PC-9 (cell line): ENCODE data around the gene METTL6.

Experiments
- CTCF ChIP-seq: fragments of 200-600 bp; sonication (generic); conservative IDR thresholded peaks from 2 replicates; pipeline ENCODE4 v1.6.1; 2017; ENCODE audit warnings: mixed run types, antibody characterized with exemption, mild to moderate bottlenecking, moderate library complexity
- EZH2 ChIP-seq: fragments of 200-600 bp; sonication (generic); IDR thresholded peaks from 2 replicates; pipeline ENCODE4 v1.8.0; 2017; ENCODE audit warnings: antibody characterized with exemption, low read depth

- TF ChIP-seq CTCF = no peak
- TF ChIP-seq EZH2 = no peak
Observed at GRCh38 chr3:15368561-15369135, 58.7 kb downstream of the METTL6 start.
